HEK293 (cell line): Measurements from ENCODE around the gene NUP85.

Experiments
- CTCF ChIP-seq: fragments of 450-650 bp; formaldehyde crosslinking; IDR thresholded peaks from 2 replicates; pipeline ENCODE4 v1.5.1; 2016; ENCODE audit warnings: missing biosample characterization, missing genetic modification characterization
- ZNF639 ChIP-seq: fragments of 450-650 bp; formaldehyde crosslinking; IDR thresholded peaks from 2 replicates; pipeline ENCODE4 v1.5.1; 2016; ENCODE audit warnings: missing biosample characterization, missing genetic modification characterization

GRCh38 chr17:75174996-75175395 is 30.5 kb upstream of the NUP85 start:
- TF ChIP-seq ZNF639 (tag by site-specific recombination) (no peak), CTCF (no peak)
